ENCODE results near the gene KAT8.
"Not testable (repeated sequence)": the region's sequence is repeated elsewhere in the genome, so short reads cannot be mapped to it uniquely, and the experiment has no call there.

The KAT8 gene

GRCh38 chr16:31150976-31151375, 33.5 kb downstream of the KAT8 start:
- not testable (repeated sequence) for DNase-seq

- DNase-seq, result peak; percentile 30
Observed at GRCh38 chr16:31157136-31157535, 39.7 kb downstream of the KAT8 start.

GRCh38 chr16:31167315-31167714, 49.9 kb downstream of the KAT8 start:
- DNase-seq, result no peak

GRCh38 chr16:31168848-31169247, 51.4 kb downstream of the KAT8 start:
- DNase-seq, result no peak

- DNase-seq, result not testable (repeated sequence)
Observed at GRCh38 chr16:31170048-31170447, 52.6 kb downstream of the KAT8 start.

GRCh38 chr16:31177136-31177535, 59.7 kb downstream of the KAT8 start:
- peak; percentile 22 for DNase-seq

GRCh38 chr16:31179219-31179746, 61.8 kb downstream of the KAT8 start:
- DNase-seq, result no peak

GRCh38 chr16:31179747-31180459, 62.4 kb downstream of the KAT8 start, which contains the start of gene FUS:
FUS (plus strand) TSS chr16:31180139; CDS start chr16:31180215, 76 bp downstream.
- peak; percentile 88 for DNase-seq
